ENCODE measurements around the gene TPT1.
"Not testable (repeated sequence)": the region's sequence is repeated elsewhere in the genome, so short reads cannot be mapped to it uniquely, and the experiment has no call there.

GRCh38 chr13:45382739-45383138, 41.8 kb upstream of the TPT1 start:
- TF ChIP-seq EZH2 (IDR thresholded peaks at IDR 0.05; ENCODE audit: borderline replicate concordance, low read length); CTCF (conservative IDR thresholded peaks at IDR 0.05 in 1 of 2, IDR thresholded peaks at IDR 0.05 in 1 of 2; ENCODE audit: extremely low read depth in 1 of 2, insufficient read depth in 1 of 2, low read depth in 1 of 2, low read length in 2 of 2): not testable (repeated sequence)

All from mammary epithelial cell (primary cell).